IMR-90 (cell line): ENCODE results near the gene NPHP4. TPM values are rescaled to one million over a fixed set of nuclear protein-coding genes. Genes with fewer than 3 reads are reported as not detected.
A peak's percentile ranks its signal among the peaks of the same experiment; 100 is the strongest.

ENCODE experiments used
- ATAC-seq: fragments of 200-7000 bp; cut with Tn5 transposase; 2 replicates; pipeline ENCODE4 v1.9.1; 2020; ENCODE audit warnings: low read depth, mild to moderate bottlenecking, moderate library complexity
- BruUV-seq: library from RNA; stranded (reverse); fragments of 400-500 nt; replicated peaks from 2 replicates; lab custom pipeline; 2021; lab: Mats Ljungman, UMichigan
- CTCF ChIA-PET: fragments of 300-600 bp; formaldehyde crosslinking; extraction: SDS; loops from one replicate; lab custom pipeline; 2021; ENCODE audit warnings: antibody characterized with exemption; lab: Yijun Ruan, JAX
- POLR2A ChIA-PET: fragments of 300-600 bp; sonication (Branson Sonifier 250); formaldehyde crosslinking; loops from one replicate; lab custom pipeline; 2022; ENCODE audit warnings: antibody characterized with exemption; ENCODE audit not compliant: unreplicated experiment; lab: Charles Lee
- DNase-seq: peaks from one replicate; pipeline ENCODE4 v3.0.0; 2013
- H2AFZ ChIP-seq: replicated peaks from 2 replicates; pipeline ENCODE3; 2013; ENCODE audit warnings: low read length, mild to moderate bottlenecking; ENCODE audit not compliant: poor library complexity
- H2AK5ac ChIP-seq: 2 replicates; pipeline ENCODE4 v1.6.1; 2013; ENCODE audit warnings: low read depth, low read length, inconsistent platforms
- H2AK9ac ChIP-seq: replicated peaks from 2 replicates; pipeline ENCODE3; 2013; ENCODE audit warnings: mild to moderate bottlenecking, low read depth, low read length, moderate library complexity; ENCODE audit not compliant: poor library complexity
- H2BK120ac ChIP-seq: 2 replicates; pipeline ENCODE4 v1.6.1; 2013; ENCODE audit warnings: low read depth, low read length, inconsistent platforms
- H2BK15ac ChIP-seq: 3 replicates; pipeline ENCODE4 v1.6.1; 2013; ENCODE audit warnings: low read depth, low read length, inconsistent platforms
- H2BK20ac ChIP-seq: 2 replicates; pipeline ENCODE4 v1.6.1; 2013; ENCODE audit warnings: low read depth, mild to moderate bottlenecking, inconsistent platforms, low read length, moderate library complexity
- H2BK5ac ChIP-seq: 2 replicates; pipeline ENCODE4 v1.6.1; 2013; ENCODE audit warnings: mild to moderate bottlenecking, low read depth, low read length, inconsistent platforms; ENCODE audit not compliant: poor library complexity, severe bottlenecking
- H3K14ac ChIP-seq: replicated peaks from 2 replicates; pipeline ENCODE4 v1.6.1; 2013; ENCODE audit warnings: low read depth, low read length, inconsistent platforms
- H3K18ac ChIP-seq: 2 replicates; pipeline ENCODE4 v1.6.1; 2013; ENCODE audit warnings: low read depth, low read length, control low read depth
- H3K23ac ChIP-seq: 2 replicates; pipeline ENCODE4 v1.6.1; 2013; ENCODE audit warnings: low read depth, low read length, inconsistent platforms
- H3K27ac ChIP-seq: 2 replicates; pipeline ENCODE4 v1.5.1; 2013; ENCODE audit warnings: mild to moderate bottlenecking, control low read depth, low read length; ENCODE audit not compliant: insufficient read depth
- H3K27me3 ChIP-seq: 2 replicates; pipeline ENCODE4 v1.6.1; 2013; ENCODE audit warnings: low read length; ENCODE audit not compliant: control insufficient read depth, insufficient read depth
- H3K36me3 ChIP-seq: 2 replicates; pipeline ENCODE4 v1.6.1; 2013; ENCODE audit warnings: low read length, mixed read lengths; ENCODE audit not compliant: control insufficient read depth, insufficient read depth
- H3K4ac ChIP-seq: 2 replicates; pipeline ENCODE4 v1.6.1; 2013; ENCODE audit warnings: low read depth, low read length, inconsistent platforms
- H3K4me1 ChIP-seq: 2 replicates; pipeline ENCODE4 v1.6.1; 2013; ENCODE audit warnings: low read length, mixed read lengths; ENCODE audit not compliant: control insufficient read depth, insufficient read depth
- H3K4me2 ChIP-seq: 2 replicates; pipeline ENCODE4 v1.6.1; 2013; ENCODE audit warnings: low read depth, mild to moderate bottlenecking, control low read depth, low read length, moderate library complexity
- H3K4me3 ChIP-seq: 2 replicates; pipeline ENCODE4 v1.5.1; 2013; ENCODE audit warnings: low read depth, mild to moderate bottlenecking, control low read depth, low read length, moderate library complexity; ENCODE audit not compliant: insufficient read depth
- H3K56ac ChIP-seq: 2 replicates; pipeline ENCODE4 v1.6.1; 2013; ENCODE audit warnings: low read length, inconsistent platforms; ENCODE audit not compliant: insufficient read depth; ENCODE audit errors: extremely low read depth
- H3K79me1 ChIP-seq, 2 experiments: 2 replicates each; pipeline ENCODE4 v1.6.1; 2013; ENCODE audit warnings: low read length in 2 of 2, inconsistent platforms in 1 of 2, low read depth in 1 of 2
- H3K9ac ChIP-seq: 2 replicates; pipeline ENCODE4 v1.6.1; 2013; ENCODE audit warnings: low read depth, low read length, control low read depth
- H3K9me1 ChIP-seq: 2 replicates; pipeline ENCODE4 v1.6.1; 2013; ENCODE audit warnings: low read length, inconsistent platforms; ENCODE audit not compliant: insufficient read depth
- H3K9me3 ChIP-seq: 2 replicates; pipeline ENCODE4 v1.6.1; 2013; ENCODE audit warnings: low read length; ENCODE audit not compliant: control insufficient read depth, insufficient read depth
- H4K20me1 ChIP-seq: 2 replicates; pipeline ENCODE4 v1.6.1; 2013; ENCODE audit warnings: low read length, inconsistent platforms; ENCODE audit not compliant: insufficient read depth
- H4K5ac ChIP-seq: 2 replicates; pipeline ENCODE4 v1.6.1; 2013; ENCODE audit warnings: mild to moderate bottlenecking, low read depth, low read length, control low read depth
- H4K8ac ChIP-seq, 2 experiments: 2 replicates each; pipeline ENCODE4 v1.6.1; 2013; ENCODE audit warnings: low read depth in 2 of 2, low read length in 2 of 2, control low read depth in 1 of 2, inconsistent platforms in 1 of 2
- H4K91ac ChIP-seq: 2 replicates; pipeline ENCODE4 v1.6.1; 2013; ENCODE audit warnings: low read depth, low read length, inconsistent platforms; ENCODE audit not compliant: insufficient read depth
- WGBS, 2 experiments: methylation state at CpG; one replicate each; pipeline versions ENCODE4 v1.1.5 to v1.1.7; 2013; ENCODE audit warnings: missing lambda C conversion rate in 2 of 2; ENCODE audit not compliant: insufficient read length in 1 of 2; ENCODE audit errors: extremely low coverage in 2 of 2; 5-methylcytosine and 5-hydroxymethylcytosine counted together
- dilution Hi-C: fragments of 300-500 bp; cut with HindIII; formaldehyde crosslinking; loops from one replicate; pipeline ENCODE4 v1.14.3; 2018; ENCODE audit warnings: low sequenced_read_pairs; ENCODE audit not compliant: unreplicated experiment
- in situ Hi-C: fragments of 300-500 bp; cut with MboI; formaldehyde crosslinking; loops from 3 replicates; pipeline ENCODE4 v1.14.3; 2019; ENCODE audit warnings: low sequenced_read_pairs, inconsistent platforms, mixed read lengths
- intact Hi-C: fragments of 100-400 bp; cut with micrococcal nuclease; formaldehyde crosslinking; loops from 2 replicates; pipeline ENCODE4 v1.10.0; 2022
- polyA plus RNA-seq, 3 experiments: library from polyadenylated mRNA; depleted of rRNA; stranded (reverse); fragments of >200 nt; gene quantifications; 2 replicates each; pipeline ENCODE4 v1.2.3, GENCODE V29; 2012; ENCODE audit warnings: low replicate concordance in 1 of 3
- total RNA-seq: library from RNA; depleted of rRNA; stranded (reverse); fragments of >200 nt; gene quantifications from 2 replicates; pipeline ENCODE4 v1.2.3, GENCODE V29; 2012
- TF ChIP-seq, protein P1 (sequence below): fragments of 150-350 bp; IDR thresholded peaks from 2 replicates; pipeline ENCODE4 v1.6.1; 2016; ENCODE audit warnings: low read depth, mild to moderate bottlenecking, low read length, moderate library complexity, borderline replicate concordance

Gene NPHP4
- total and polyA plus RNA-seq, 2 of the 4 experiments (the other 2 are of a cell fraction) = 2.0 to 5.5 TPM

DNA sequence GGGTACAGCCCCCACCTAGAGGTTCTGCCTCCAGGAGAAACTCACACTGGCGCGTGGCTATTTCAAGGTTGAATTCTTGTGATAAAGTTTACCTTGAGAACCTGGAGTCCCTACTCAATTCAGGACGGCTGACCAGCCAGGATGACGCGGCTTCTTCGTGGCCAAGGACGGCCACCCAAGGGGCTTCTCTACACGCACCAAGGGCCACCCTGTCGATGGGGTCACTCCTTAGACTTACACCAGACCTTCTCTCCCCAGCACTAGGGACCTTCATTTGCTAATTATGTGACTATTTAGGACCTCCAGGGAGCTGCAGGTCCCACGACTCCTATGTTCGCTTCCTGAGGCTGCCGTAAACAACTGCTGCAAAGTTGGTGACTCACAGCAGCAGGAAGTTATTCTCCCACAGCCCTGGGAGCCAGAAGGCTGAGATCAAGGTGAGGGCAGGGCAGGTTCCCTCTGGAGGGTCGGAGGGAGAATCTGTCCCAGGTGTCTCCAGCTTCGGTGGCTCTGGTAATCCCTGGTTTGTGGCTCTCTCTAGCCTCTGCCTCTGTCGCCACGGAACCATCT lies 135.9 kb downstream of the NPHP4 start:
- Histone ChIP-seq H3K27me3 (no peaks in the 10 kb centered on the region), H3K4me2 (no peak overlapping the region), H2AFZ (no peak overlapping the region), H4K5ac (no peak overlapping the region), H3K4me1 (no peaks in the 10 kb centered on the region), H3K23ac (no peak overlapping the region), H3K18ac (no peak overlapping the region), H3K4me3 (no peak overlapping the region), H3K36me3 (no peaks in the 10 kb centered on the region), H2BK5ac (no peak overlapping the region), H2BK15ac (no peak overlapping the region), H4K8ac (no peak overlapping the region), H3K56ac (no peak overlapping the region), H3K4ac (no peak overlapping the region), H2BK20ac (no peak overlapping the region), H3K9me3 (peaks cover 2% of the 10 kb centered on the region; the same call in 1 of the 2 replicates), H2AK5ac (no peak overlapping the region), H3K14ac (no peak overlapping the region), H3K9me1 (no peaks in the 10 kb centered on the region), H2AK9ac (no peak overlapping the region), H2BK120ac (no peak overlapping the region), H3K79me1 (no peaks in the 10 kb centered on the region), H3K9ac (no peak overlapping the region), H4K91ac (no peak overlapping the region), H4K20me1 (no peaks in the 10 kb centered on the region), H3K27ac (no peak overlapping the region)
- ChIA-PET POLR2A (no interaction called here), CTCF (interaction anchor here (0.6 kb wide), 1 partner anchor 39 kb away, joined by 3 read pairs; no protein-coding TSS in a partner anchor)
- TF ChIP-seq, protein P1, sequence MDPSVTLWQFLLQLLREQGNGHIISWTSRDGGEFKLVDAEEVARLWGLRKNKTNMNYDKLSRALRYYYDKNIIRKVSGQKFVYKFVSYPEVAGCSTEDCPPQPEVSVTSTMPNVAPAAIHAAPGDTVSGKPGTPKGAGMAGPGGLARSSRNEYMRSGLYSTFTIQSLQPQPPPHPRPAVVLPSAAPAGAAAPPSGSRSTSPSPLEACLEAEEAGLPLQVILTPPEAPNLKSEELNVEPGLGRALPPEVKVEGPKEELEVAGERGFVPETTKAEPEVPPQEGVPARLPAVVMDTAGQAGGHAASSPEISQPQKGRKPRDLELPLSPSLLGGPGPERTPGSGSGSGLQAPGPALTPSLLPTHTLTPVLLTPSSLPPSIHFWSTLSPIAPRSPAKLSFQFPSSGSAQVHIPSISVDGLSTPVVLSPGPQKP = no peak
- no TSS peak for BruUV-seq
- in situ Hi-C loops (no loop called here), dilution Hi-C loops (no loop called here), intact Hi-C loops (no loop called here)
- ATAC-seq = peak; percentile 22; the same call in 1 of the 2 replicates
- peak; percentile 38 for DNase-seq
- WGBS, 2 experiments = 52% methylated on average over 3 of the region's 16 CpGs; no CpG with 5 or more reads in 1 of the 2 experiments
